ENCODE results near the gene MYRF.

Gene MYRF

DNA sequence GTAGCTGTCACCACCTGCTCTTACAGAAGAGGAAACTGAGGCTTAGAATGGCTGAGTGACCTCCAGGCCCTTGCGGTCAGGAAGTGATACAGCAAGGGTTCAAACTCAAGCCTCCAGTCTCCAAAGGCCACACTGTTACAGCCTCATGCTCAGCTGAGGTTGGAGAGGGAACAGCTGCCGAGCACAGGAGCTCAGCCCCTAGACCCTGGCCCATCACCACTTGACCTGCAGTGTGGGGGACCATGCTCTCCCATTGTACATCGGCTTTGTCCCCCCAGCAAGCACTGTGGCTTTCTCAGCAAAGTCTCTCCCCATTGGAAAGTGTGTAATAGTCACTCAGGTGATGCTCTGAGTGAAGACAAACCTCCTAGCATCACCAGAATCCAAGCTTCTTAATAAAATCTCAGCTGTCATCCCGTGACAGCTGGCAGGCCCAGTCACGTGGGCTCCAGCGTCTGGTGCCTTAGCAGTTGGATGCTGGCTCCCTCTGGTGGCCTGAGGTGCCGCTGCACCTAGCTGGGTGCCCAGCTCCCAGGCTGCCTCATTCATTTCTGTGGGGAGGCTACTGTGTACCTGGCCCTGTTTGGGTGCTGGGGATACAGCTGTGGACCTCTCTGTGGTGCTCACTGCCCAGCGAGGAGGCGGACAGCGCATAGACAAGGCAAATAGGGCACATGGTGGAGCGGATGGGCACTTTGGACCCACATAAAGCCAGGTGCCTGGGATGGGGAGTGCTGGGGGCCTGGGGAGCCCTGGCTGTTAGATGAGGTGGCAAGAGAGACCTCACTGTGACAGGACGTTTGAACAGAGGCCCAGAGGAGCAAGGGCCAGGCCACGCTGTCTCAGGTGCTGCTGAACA is 19.1 kb upstream of the MYRF start:
- Histone ChIP-seq H3K4me1 (ENCODE audit: insufficient read depth, low read length) (peaks cover 21% of the 10 kb centered on the region), H3K27ac (ENCODE audit: low read depth, low read length) (peak overlapping the region; percentile 50), H3K36me3 (ENCODE audit: insufficient read depth, low read length) (peaks cover 31% of the 10 kb centered on the region), H3K9ac (ENCODE audit: low read length) (peak overlapping the region; percentile 10), H3K27me3 (ENCODE audit: control insufficient read depth in 1 of 2, insufficient read depth in 2 of 2, low read length in 2 of 2) (no peaks in the 10 kb centered on the region), H3K9me3 (ENCODE audit: low read length) (no peaks in the 10 kb centered on the region), H3K4me3 (ENCODE audit: low read depth in 1 of 2, low read length in 2 of 2) (no peak overlapping the region)

DNA sequence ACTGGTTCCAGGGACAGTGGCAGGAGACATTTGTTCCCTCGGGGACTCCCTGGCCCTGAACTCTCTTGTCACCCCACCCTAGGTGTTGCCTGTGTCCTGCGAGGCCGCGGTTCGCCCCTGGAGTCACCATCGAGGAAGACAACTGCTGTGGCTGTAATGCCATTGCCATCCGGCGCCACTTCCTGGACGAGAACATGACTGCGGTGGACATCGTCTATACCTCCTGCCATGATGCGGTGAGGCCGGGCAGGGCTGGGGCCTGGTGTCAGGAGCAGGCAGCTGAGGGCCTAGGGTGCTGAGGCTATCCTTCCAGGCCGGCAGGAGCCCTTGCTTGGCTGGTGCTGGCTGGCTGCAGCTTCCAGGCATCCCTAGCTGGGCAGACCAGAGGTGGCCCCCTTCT is 17.7 kb upstream of the MYRF start:
- no peak overlapping the region for H3K9ac ChIP-seq (ENCODE audit: low read length)
- H3K27me3 ChIP-seq (ENCODE audit: control insufficient read depth in 1 of 2, insufficient read depth in 2 of 2, low read length in 2 of 2) = no peaks in the 10 kb centered on the region
- no peaks in the 10 kb centered on the region for H3K9me3 ChIP-seq (ENCODE audit: low read length)
- no peak overlapping the region for H3K27ac ChIP-seq (ENCODE audit: low read depth, low read length)
- no peak overlapping the region for H3K4me3 ChIP-seq (ENCODE audit: low read depth in 1 of 2, low read length in 2 of 2)
- H3K36me3 ChIP-seq (ENCODE audit: insufficient read depth, low read length) = peaks cover 27% of the 10 kb centered on the region
- peaks cover 21% of the 10 kb centered on the region for H3K4me1 ChIP-seq (ENCODE audit: insufficient read depth, low read length)

DNA sequence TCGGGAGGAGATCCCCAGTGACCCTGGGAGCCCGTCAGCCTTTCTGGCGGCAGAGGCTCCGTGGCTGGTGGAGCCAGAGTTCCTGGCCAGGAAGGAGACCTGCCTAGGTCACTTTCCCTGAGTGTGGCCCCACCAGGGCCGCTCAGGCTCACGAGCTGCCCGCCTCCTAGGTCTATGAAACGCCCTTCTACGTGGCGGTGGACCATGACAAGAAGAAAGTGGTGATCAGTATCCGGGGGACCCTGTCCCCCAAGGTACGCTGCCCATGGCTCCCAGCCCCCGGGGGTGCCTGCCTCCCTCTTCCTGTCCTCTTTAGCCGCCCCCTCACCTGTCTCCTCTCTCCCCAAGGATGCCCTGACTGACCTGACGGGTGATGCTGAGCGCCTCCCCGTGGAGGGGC is 17.0 kb upstream of the MYRF start:
- H3K27me3 ChIP-seq (ENCODE audit: control insufficient read depth in 1 of 2, insufficient read depth in 2 of 2, low read length in 2 of 2) = no peaks in the 10 kb centered on the region
- H3K27ac ChIP-seq (ENCODE audit: low read depth, low read length) = no peak overlapping the region
- no peak overlapping the region for H3K9ac ChIP-seq (ENCODE audit: low read length)
- no peak overlapping the region for H3K4me3 ChIP-seq (ENCODE audit: low read depth in 1 of 2, low read length in 2 of 2)
- no peaks in the 10 kb centered on the region for H3K9me3 ChIP-seq (ENCODE audit: low read length)
- peaks cover 27% of the 10 kb centered on the region for H3K36me3 ChIP-seq (ENCODE audit: insufficient read depth, low read length)
- H3K4me1 ChIP-seq (ENCODE audit: insufficient read depth, low read length) = peaks cover 21% of the 10 kb centered on the region

DNA sequence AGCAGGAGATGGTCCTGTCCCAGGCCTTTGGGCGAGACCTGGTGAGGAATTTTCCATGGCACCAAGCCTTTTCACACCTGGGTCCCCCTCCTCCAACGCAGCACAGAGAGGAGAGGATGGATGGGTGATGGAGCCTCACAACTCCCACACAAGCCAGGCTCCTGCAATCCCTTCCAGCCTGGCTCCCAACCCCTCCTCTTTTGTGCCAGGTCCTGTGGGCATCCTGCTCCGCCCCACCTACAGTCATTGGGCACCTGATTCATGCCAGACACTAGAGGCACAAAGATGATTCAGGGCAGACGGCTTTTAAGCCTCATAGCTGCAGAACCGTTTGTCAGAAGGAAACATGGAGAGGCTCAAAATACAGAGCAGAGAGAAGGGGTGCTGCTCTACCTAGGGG is 16.1 kb upstream of the MYRF start:
- Histone ChIP-seq H3K4me1 (ENCODE audit: insufficient read depth, low read length) (peaks cover 20% of the 10 kb centered on the region), H3K27ac (ENCODE audit: low read depth, low read length) (no peak overlapping the region), H3K4me3 (ENCODE audit: low read depth in 1 of 2, low read length in 2 of 2) (no peak overlapping the region), H3K27me3 (ENCODE audit: control insufficient read depth in 1 of 2, insufficient read depth in 2 of 2, low read length in 2 of 2) (no peaks in the 10 kb centered on the region), H3K36me3 (ENCODE audit: insufficient read depth, low read length) (peaks cover 27% of the 10 kb centered on the region), H3K9ac (ENCODE audit: low read length) (no peak overlapping the region), H3K9me3 (ENCODE audit: low read length) (no peaks in the 10 kb centered on the region)

DNA sequence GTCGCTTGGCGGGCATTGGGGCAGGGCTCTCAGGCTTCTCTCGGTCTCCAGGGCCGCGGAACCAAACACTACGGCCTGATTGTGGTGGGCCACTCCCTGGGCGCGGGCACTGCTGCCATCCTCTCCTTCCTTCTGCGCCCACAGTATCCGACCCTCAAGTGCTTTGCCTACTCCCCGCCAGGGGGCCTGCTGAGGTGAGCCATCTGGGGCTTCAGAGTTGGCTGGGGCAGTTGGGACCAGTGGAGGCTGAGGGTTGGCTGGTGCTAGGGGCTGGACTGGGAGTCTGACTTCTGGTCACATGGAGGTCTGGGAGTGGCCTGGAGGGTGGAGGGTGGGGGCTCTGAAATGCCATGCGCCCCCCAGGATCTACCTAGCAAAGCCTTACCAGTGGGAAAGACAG is 15.3 kb upstream of the MYRF start:
- H3K9ac ChIP-seq (ENCODE audit: low read length) = no peak overlapping the region
- no peak overlapping the region for H3K4me3 ChIP-seq (ENCODE audit: low read depth in 1 of 2, low read length in 2 of 2)
- H3K27me3 ChIP-seq (ENCODE audit: control insufficient read depth in 1 of 2, insufficient read depth in 2 of 2, low read length in 2 of 2) = no peaks in the 10 kb centered on the region
- H3K4me1 ChIP-seq (ENCODE audit: insufficient read depth, low read length) = peaks cover 12% of the 10 kb centered on the region
- no peak overlapping the region for H3K27ac ChIP-seq (ENCODE audit: low read depth, low read length)
- H3K36me3 ChIP-seq (ENCODE audit: insufficient read depth, low read length) = peaks cover 27% of the 10 kb centered on the region
- no peaks in the 10 kb centered on the region for H3K9me3 ChIP-seq (ENCODE audit: low read length)

DNA sequence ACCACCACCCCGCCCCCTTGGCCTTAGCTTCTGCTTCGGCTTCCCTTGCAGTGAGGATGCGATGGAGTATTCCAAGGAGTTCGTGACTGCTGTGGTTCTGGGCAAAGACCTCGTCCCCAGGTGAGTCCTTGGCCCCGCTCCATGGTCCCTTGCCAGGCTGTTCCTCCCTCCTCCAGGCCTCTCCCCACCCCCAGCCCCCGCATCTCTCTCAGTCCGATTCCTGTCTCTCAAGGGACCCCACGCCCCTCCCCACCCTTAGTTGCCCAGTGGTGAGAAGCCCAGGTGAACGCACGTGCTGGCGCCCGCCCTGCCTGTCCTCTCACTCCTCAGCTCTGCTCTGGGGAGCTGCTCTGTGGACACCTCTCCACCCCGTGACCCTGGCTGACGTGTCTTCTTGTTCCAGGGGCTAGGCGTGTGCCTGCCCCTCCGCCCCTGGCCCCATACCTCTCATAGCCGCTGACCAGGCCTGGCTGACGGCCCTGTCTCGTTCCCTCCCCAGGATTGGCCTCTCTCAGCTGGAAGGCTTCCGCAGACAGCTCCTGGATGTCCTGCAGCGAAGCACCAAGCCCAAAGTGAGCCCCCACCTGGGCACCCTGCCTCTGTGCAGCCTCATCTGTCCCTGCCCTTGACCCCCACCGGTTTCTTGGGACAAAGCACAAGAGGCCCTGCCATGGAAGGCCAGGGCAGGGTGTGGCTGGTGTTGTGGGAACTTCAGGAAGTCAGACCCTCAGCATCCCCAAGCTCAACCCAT is 14.6 kb upstream of the MYRF start:
- peaks cover 27% of the 10 kb centered on the region for H3K36me3 ChIP-seq (ENCODE audit: insufficient read depth, low read length)
- H3K27me3 ChIP-seq (ENCODE audit: control insufficient read depth in 1 of 2, insufficient read depth in 2 of 2, low read length in 2 of 2) = no peaks in the 10 kb centered on the region
- no peak overlapping the region for H3K9ac ChIP-seq (ENCODE audit: low read length)
- no peak overlapping the region for H3K4me3 ChIP-seq (ENCODE audit: low read depth in 1 of 2, low read length in 2 of 2)
- no peaks in the 10 kb centered on the region for H3K9me3 ChIP-seq (ENCODE audit: low read length)
- H3K4me1 ChIP-seq (ENCODE audit: insufficient read depth, low read length) = peaks cover 5% of the 10 kb centered on the region
- H3K27ac ChIP-seq (ENCODE audit: low read depth, low read length) = no peak overlapping the region

DNA sequence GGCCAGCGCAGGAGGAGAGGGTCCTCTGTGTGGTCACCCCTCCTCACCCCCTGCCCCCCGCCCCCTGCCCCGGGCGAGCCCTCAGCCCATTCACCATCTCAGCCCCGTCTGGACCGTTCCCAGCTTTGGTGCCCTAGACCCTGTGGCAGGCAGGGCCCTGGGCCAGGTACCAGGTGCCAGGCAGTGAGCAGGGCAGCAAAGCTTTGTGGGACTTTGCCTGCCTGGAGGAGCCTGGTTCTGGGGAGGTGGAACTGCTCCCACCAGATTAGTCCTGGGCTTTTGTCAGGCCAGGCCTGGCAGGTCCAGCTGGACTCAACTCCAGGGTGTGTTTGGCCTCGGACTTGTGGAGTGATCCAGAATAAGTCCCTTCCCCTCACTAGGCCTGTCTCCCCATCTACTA is 13.7 kb upstream of the MYRF start:
- Histone ChIP-seq H3K9ac (ENCODE audit: low read length) (no peak overlapping the region), H3K9me3 (ENCODE audit: low read length) (no peaks in the 10 kb centered on the region), H3K4me1 (ENCODE audit: insufficient read depth, low read length) (no peaks in the 10 kb centered on the region), H3K27me3 (ENCODE audit: control insufficient read depth in 1 of 2, insufficient read depth in 2 of 2, low read length in 2 of 2) (no peaks in the 10 kb centered on the region), H3K27ac (ENCODE audit: low read depth, low read length) (no peak overlapping the region), H3K36me3 (ENCODE audit: insufficient read depth, low read length) (peaks cover 27% of the 10 kb centered on the region), H3K4me3 (ENCODE audit: low read depth in 1 of 2, low read length in 2 of 2) (no peak overlapping the region)

DNA sequence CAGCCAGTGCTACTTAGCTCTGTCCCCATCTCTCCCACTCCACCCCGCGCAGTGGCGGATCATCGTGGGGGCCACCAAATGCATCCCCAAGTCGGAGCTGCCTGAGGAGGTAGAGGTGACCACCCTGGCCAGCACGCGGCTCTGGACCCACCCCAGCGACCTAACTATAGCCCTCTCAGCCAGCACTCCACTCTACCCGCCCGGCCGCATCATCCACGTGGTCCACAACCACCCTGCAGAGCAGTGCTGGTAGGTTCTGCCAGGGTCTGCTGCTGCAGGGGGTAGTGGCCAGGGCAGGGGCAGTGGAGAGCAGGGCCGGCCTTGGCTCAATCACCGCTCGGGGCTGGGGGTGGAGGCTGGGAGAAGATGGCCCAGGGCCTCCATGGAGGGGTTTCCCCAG is 13.0 kb upstream of the MYRF start:
- Histone ChIP-seq H3K27ac (ENCODE audit: low read depth, low read length) (no peak overlapping the region), H3K9ac (ENCODE audit: low read length) (no peak overlapping the region), H3K4me1 (ENCODE audit: insufficient read depth, low read length) (no peaks in the 10 kb centered on the region), H3K9me3 (ENCODE audit: low read length) (no peaks in the 10 kb centered on the region), H3K4me3 (ENCODE audit: low read depth in 1 of 2, low read length in 2 of 2) (no peak overlapping the region), H3K36me3 (ENCODE audit: insufficient read depth, low read length) (peaks cover 27% of the 10 kb centered on the region), H3K27me3 (ENCODE audit: control insufficient read depth in 1 of 2, insufficient read depth in 2 of 2, low read length in 2 of 2) (no peaks in the 10 kb centered on the region)

DNA sequence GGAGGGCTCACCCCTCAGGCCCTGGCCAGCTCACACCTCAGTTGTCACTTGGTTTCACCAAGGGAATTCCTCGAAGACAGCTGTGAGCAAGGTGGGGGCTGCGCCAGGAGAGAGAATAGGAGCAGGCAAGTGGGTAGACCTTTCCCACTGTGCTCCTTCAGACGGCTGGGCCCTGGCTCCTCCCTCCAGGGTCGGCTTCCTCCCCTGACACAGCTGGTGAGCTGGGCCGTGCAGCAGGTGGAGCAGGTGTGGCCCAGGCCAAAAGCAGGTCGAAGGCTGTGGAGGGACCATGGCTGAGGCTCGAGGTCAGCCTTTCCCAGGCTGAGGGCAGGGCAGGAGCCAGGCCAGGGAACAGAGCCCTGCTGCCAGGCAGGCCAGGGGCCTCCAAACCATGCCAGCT is 12.5 kb upstream of the MYRF start:
- H3K9ac ChIP-seq (ENCODE audit: low read length) = no peak overlapping the region
- H3K36me3 ChIP-seq (ENCODE audit: insufficient read depth, low read length) = peaks cover 23% of the 10 kb centered on the region

DNA sequence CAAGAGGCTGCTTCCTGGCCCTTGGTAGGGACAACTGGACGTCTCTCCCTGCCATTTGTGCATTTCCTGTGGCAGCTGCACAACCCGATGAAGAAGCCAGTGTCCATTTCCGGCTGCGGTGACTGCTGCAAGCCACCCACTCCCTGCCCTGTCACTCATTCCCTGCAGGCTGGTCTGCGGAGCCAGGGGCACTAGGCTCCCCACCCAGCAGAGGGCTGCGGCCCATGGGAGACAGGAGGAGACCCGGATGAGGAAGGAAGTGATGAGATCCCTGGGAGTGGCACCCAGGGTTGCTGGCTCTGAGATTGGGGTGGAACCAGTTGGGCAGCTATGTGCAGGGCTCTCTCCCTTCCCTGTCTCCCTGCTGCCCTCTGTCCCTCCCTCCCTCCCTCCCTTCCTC is 10.0 kb upstream of the MYRF start:
- peaks cover 7% of the 10 kb centered on the region for H3K36me3 ChIP-seq (ENCODE audit: insufficient read depth, low read length)
- H3K9me3 ChIP-seq (ENCODE audit: low read length) = no peaks in the 10 kb centered on the region
- H3K27me3 ChIP-seq (ENCODE audit: control insufficient read depth in 1 of 2, insufficient read depth in 2 of 2, low read length in 2 of 2) = no peaks in the 10 kb centered on the region
- H3K27ac ChIP-seq (ENCODE audit: low read depth, low read length) = no peak overlapping the region
- no peaks in the 10 kb centered on the region for H3K4me1 ChIP-seq (ENCODE audit: insufficient read depth, low read length)
- H3K9ac ChIP-seq (ENCODE audit: low read length) = no peak overlapping the region
- H3K4me3 ChIP-seq (ENCODE audit: low read depth in 1 of 2, low read length in 2 of 2) = no peak overlapping the region

More for the DNA sequence above, 12.5 kb upstream of the MYRF start:
- Histone ChIP-seq H3K9me3 (ENCODE audit: low read length) (no peaks in the 10 kb centered on the region), H3K4me3 (ENCODE audit: low read depth in 1 of 2, low read length in 2 of 2) (no peak overlapping the region), H3K27me3 (ENCODE audit: control insufficient read depth in 1 of 2, insufficient read depth in 2 of 2, low read length in 2 of 2) (no peaks in the 10 kb centered on the region), H3K27ac (ENCODE audit: low read depth, low read length) (no peak overlapping the region), H3K4me1 (ENCODE audit: insufficient read depth, low read length) (no peaks in the 10 kb centered on the region)

DNA sequence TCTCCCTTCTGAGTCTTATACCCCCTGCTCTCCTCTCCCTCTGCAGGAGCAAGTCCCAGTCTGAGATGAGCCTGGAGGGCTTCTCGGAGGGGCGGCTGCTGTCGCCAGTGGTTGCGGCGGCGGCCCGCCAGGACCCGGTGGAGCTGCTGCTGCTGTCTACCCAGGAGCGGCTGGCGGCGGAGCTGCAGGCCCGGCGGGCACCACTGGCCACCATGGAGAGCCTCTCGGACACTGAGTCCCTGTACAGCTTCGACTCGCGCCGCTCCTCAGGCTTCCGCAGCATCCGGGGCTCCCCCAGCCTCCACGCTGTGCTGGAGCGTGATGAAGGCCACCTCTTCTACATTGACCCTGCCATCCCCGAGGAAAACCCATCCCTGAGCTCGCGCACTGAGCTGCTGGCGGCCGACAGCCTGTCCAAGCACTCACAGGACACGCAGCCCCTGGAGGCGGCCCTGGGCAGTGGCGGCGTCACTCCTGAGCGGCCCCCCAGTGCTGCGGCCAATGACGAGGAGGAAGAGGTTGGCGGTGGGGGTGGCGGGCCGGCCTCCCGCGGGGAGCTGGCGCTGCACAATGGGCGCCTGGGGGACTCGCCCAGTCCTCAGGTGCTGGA is 8.8 kb upstream of the MYRF start:
- Histone ChIP-seq H3K36me3 (ENCODE audit: insufficient read depth, low read length) (no peaks in the 10 kb centered on the region), H3K27me3 (ENCODE audit: control insufficient read depth in 1 of 2, insufficient read depth in 2 of 2, low read length in 2 of 2) (no peaks in the 10 kb centered on the region)

More for the DNA sequence above, 8.8 kb upstream of the MYRF start:
- H3K9me3 ChIP-seq (ENCODE audit: low read length) = no peaks in the 10 kb centered on the region
- no peaks in the 10 kb centered on the region for H3K4me1 ChIP-seq (ENCODE audit: insufficient read depth, low read length)
- H3K4me3 ChIP-seq (ENCODE audit: low read depth in 1 of 2, low read length in 2 of 2) = no peak overlapping the region
- H3K27ac ChIP-seq (ENCODE audit: low read depth, low read length) = no peak overlapping the region
- H3K9ac ChIP-seq (ENCODE audit: low read length) = no peak overlapping the region
